GM12873 (cell line): ENCODE data around the gene KITLG.

ENCODE experiments used
- CTCF ChIP-seq: IDR thresholded peaks from 2 replicates; pipeline ENCODE4 v1.5.1; 2012; ENCODE audit warnings: low read depth, mild to moderate bottlenecking, moderate library complexity, low read length, control low read depth; ENCODE audit not compliant: insufficient read depth; ENCODE audit errors: missing control alignments

KITLG gene

GRCh38 chr12:88451205-88451604 is 129.1 kb downstream of the KITLG start:
- TF ChIP-seq CTCF: no peak

DNA sequence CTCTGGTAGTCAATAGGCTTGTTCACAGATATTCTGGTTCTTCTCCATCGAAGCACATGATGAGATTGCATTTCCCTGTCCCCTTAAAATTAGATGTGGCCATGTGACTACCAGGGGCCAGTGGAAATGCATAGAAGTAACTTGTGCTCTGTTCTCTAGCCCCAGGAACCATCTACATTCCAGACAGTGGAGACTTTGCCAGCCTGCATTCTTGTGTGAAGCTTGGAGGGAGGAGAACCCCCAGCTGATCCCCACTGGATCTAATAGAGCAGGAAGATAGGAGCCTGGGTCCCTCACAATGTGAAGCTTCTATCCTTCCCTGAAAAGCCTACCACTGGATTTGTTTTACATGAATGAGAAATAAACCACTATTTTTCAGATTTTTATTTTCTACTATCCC is 130.1 kb downstream of the KITLG start:
- no peak for TF ChIP-seq CTCF

- TF ChIP-seq CTCF: no peak
These were observed 131.8 kb downstream of the KITLG start for GRCh38 chr12:88448337-88448915.

DNA sequence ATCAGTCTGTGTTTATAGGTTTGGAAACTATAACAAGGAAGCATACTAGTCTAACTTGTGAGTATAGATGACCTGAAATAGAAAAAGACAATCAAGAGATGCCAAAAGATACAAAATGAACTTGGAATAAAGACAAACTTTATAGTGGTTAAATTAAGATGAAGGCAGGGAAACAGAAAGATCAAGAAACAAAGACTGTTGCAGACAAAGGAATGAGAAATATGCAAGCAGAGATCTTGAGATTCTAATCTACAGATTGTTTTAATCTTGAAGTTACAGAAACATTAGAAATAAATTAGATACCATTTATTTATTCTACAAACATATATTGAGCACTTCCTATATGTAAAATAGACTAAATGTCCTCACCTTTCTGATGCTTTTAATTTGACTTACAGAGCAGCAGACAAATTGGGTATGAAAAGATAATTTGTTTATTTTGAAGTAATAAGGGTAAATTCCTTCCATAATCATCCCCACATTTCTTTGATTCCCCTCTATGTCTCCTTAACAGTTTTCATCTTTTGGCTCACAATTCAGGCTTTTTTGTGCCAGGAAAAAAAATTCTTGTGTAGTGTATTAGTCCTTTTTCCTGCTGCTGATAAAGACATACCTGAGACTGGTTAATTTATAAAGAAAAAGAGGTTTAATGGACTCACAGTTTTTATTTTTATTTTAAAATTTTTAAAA is 134.4 kb downstream of the KITLG start:
- no peak for TF ChIP-seq CTCF

GRCh38 chr12:88444481-88444880 is 135.8 kb downstream of the KITLG start:
- TF ChIP-seq CTCF: no peak
